Choroid plexus epithelial cell (primary cell): ENCODE data around the gene DYTN.

Experiments
- DNase-seq: peaks from one replicate; pipeline ENCODE4 v3.0.0-alpha.2; 2010; ENCODE audit warnings: low read depth
- H3K4me3 ChIP-seq: 2 replicates; pipeline ENCODE4 v1.5.1; 2011; ENCODE audit warnings: low read depth, mild to moderate bottlenecking, control low read depth, low read length, moderate library complexity
- TF ChIP-seq, protein P1 (sequence below): conservative IDR thresholded peaks from 2 replicates; pipeline ENCODE4 v1.5.1; 2011; ENCODE audit warnings: low read depth, mild to moderate bottlenecking, control low read depth, inconsistent platforms, low read length, moderate library complexity

DYTN gene

GRCh38 chr2:206615417-206616089, 102.6 kb downstream of the DYTN start:
- DNase-seq, result no peak
- TF ChIP-seq, protein P1, sequence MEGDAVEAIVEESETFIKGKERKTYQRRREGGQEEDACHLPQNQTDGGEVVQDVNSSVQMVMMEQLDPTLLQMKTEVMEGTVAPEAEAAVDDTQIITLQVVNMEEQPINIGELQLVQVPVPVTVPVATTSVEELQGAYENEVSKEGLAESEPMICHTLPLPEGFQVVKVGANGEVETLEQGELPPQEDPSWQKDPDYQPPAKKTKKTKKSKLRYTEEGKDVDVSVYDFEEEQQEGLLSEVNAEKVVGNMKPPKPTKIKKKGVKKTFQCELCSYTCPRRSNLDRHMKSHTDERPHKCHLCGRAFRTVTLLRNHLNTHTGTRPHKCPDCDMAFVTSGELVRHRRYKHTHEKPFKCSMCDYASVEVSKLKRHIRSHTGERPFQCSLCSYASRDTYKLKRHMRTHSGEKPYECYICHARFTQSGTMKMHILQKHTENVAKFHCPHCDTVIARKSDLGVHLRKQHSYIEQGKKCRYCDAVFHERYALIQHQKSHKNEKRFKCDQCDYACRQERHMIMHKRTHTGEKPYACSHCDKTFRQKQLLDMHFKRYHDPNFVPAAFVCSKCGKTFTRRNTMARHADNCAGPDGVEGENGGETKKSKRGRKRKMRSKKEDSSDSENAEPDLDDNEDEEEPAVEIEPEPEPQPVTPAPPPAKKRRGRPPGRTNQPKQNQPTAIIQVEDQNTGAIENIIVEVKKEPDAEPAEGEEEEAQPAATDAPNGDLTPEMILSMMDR, result no peak
- no peak overlapping the region for H3K4me3 ChIP-seq

DNA sequence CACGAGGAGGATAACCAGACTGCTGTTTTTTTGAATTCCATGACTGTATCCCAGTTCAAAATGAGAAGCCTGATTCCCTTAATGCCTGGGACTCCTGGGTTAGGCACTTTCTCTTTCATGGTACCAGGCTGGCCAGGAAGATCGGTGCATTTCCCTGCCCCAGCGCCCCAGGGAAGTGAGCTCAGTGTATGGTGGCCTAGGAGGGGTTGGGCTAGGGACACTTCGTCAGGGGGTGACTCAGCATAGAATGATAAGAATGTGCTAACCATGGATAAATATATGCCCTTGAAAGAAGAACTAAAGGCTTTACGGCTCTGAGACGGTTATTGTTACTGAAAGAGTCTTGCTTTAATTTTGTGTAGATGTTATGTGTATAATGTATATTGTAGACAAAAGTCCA, 103.4 kb downstream of the DYTN start:
- TF ChIP-seq, protein P1, result no peak
- no peak overlapping the region for H3K4me3 ChIP-seq
- peak; percentile 53 for DNase-seq

GRCh38 chr2:206611736-206612135, 106.5 kb downstream of the DYTN start:
- DNase-seq, result no peak
- TF ChIP-seq, protein P1, result no peak
- H3K4me3 ChIP-seq, result no peak overlapping the region

GRCh38 chr2:206611191-206611590, 107.0 kb downstream of the DYTN start:
- no peak for DNase-seq
- H3K4me3 ChIP-seq, result no peak overlapping the region
- TF ChIP-seq, protein P1, result no peak

GRCh38 chr2:206610451-206610850, 107.7 kb downstream of the DYTN start:
- H3K4me3 ChIP-seq, result no peak overlapping the region
- TF ChIP-seq, protein P1, result no peak
- DNase-seq, result no peak

GRCh38 chr2:206603243-206603642, 115.0 kb downstream of the DYTN start:
- DNase-seq, result no peak
- TF ChIP-seq, protein P1, result no peak
- H3K4me3 ChIP-seq, result no peak overlapping the region
